Activated effector memory CD4-positive, alpha-beta T cell treated with Interleukin-2 at 50 U/mL for 16 hours (primary cell): ENCODE results near the gene CORO1C.
A peak's percentile ranks its signal among the peaks of the same experiment; 100 is the strongest.

Experiments
- DNase-seq: peaks from one replicate; pipeline ENCODE4 v3.0.0-alpha.2; 2020

Gene CORO1C

DNA sequence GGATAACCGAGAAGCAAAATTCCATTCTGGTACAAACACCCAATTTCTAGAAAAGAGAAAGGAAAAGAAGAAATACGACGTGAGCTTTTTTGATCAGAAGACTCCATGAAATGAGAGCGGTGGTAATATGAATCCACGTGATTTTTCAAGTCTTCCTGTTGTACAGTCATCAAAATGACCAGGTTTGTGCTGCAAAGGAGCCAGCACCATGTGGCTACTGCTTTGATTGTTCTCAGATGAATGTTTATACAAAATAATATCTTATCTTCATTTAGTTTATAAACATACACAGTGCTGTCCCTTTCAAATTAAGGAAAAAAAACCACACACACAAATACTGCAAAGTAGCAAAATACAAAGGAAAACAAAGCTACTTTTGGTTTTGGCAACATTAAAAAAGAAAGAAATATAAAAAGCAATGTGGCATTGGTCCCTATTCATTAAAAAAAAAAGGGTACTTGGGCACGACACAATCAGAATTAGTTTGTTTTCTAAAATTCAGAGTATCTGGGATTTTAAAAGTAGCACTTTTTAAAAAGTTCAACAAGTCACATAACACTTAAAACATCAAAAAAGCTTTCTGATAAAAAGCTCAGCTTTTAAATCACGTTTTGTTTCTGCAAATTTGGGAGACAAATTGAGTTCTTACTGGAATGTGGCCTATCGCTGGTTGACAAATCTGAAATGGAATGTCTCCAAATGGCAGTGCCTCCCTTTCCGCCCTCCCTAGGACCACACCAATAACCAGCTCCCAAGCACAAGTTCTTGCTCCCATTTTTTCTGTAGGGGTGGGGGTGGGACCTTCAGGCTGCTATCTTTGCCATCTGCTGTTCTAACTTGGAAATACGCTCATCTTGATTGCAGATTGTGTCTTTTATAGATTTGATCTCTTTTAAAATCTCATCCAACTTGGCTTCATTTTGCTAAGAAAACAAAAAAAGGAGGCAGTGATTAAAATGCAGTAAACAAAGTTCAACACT, 84.4 kb downstream of the CORO1C start:
- DNase-seq = no peak

GRCh38 chr12:108645686-108646599, 85.4 kb downstream of the CORO1C start:
- no peak for DNase-seq

GRCh38 chr12:108644811-108645120, 86.6 kb downstream of the CORO1C start:
- DNase-seq = no peak

- no peak for DNase-seq
Observed at GRCh38 chr12:108643941-108644810, 87.1 kb downstream of the CORO1C start.

GRCh38 chr12:108642899-108643654, 88.2 kb downstream of the CORO1C start:
- no peak for DNase-seq

- DNase-seq = no peak
Observed at GRCh38 chr12:108642269-108642870, 88.9 kb downstream of the CORO1C start.

DNA sequence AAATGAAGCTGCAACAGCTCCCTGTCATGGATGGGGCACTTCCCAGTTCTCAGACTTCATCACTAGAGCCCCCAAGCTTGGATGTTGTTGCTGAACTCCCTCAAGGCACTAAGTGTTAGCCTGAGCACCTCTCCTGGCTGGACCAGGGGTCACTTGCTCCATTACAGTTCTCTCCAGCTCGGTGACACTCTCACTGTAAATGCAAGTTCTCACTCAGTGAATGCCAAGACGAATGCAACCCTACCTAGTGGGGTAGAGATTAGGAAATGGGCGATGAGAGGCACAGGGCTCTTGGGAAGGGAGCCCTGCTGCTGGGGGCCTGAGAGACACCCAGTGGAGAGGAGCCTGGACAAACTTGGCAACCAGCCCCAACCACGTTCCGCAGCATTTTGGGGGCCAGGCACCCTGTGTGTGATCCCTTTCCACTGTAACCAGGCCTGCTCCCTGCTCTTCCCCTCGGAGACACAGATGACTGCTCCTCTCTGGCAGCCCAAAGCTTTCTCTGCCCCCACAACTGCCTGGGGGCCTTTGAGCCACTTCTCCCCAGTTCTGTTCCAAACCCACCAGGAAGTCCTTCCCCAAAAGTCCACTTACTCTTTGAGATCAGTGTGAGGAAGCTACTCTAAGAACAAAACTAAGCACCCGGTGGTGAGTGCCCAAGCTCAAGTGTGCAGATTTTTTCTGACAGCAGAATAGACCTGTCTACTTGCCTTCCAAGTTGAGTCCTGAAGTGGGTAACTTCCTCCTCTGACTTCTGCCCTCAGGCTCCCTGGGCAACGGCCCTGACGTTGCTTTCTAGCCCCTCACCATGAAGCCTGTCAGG, 89.7 kb downstream of the CORO1C start:
- DNase-seq = no peak

DNA sequence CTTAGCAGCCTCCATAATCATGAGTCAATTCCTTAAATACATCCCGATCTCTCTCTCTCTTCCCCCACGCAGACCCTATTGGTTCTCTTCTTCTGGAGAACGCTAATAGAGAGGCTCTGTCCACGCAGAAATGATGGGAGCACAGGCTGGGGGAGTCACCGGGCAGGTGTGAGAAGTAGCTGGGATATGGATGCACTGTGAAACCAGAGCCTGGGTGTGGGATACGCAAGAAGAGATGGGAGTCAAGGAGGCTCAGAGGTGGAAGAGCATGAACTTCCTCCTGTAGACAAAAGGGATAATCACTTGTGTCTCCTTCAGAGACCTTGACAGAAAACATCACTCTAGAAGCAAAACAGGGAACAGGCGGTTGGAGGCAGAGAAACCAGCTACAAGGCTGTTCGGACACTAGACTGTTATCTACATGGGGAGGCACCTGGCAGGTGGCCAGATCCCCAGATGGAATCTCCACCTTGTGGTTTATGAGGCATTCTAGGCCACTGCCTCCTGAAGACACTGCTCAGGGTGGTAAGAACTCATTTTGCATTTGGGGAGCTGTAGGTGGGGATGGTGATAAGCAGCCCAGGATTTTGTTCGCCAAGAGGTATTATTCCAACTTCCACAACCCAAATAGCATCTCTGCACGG, 90.4 kb downstream of the CORO1C start:
- no peak for DNase-seq

- DNase-seq = no peak
Observed at GRCh38 chr12:108638997-108639822, 92.1 kb downstream of the CORO1C start.

DNA sequence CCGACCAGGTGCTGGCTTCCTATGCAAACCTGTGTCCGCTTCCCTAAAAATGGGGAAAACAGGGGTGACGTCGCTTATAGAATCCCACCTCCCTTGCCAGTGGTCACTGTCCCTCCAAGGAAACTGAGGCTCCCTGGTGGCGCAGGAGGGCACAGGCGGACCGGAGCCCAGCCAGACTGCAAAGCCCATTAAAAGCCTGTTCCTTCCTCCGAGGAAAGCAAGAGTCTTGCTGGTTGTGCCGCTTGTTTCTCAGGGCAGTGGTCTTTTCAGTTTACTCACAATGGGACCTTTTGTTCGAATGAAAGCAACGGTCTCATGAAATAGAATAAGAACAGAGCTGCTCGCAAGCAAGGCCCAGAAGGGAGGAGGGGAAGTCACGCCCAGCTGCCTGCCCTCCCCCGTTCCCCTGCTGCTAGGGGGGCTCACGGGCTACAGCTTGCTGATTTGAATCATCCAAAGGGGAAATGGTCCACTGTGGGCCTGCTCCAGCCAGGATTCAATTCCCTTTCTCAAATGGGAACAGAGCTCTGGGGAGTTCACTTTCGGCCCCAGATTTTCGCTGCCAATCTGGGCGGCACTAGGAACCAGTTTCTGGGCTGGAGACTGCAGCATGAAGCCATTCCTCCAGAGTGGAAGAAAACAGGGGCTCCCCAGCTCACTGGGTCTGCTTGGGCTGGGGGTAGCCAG, 93.0 kb downstream of the CORO1C start:
- no peak for DNase-seq

DNA sequence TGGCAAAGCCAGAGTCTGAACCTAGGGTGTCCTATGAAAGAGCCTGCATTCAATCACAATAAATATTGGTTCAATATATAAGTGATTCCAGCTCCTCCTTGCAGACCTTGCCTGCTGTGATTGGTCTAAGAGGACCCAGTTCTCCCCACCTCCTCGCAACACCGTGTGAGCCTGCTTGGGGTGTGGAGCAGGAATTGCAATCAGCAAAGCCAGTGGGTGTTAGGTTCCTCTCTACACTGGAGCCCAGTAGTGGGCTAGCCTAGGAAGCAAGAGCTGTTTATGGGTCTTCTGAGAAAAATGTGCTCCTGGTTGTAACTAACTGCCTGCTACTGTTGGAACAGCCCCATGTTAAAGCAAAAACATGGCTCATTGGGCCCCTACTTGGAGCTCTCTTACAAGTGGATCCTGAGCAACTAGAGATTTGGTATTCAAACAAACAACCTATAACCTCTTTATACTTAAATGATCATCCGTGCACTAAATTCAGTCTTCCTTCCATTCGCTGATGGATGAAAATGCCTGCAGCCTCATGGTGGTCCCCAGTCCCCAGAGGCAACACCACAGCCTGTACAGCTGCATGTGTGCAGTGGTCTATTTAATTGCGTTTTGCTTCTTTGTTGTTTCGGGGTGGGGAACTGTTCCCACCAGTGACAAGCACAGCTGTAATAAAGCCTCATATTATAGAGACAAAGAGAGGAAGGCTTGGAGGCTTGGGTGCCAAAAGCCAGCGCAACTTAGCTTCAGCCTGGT, 93.9 kb downstream of the CORO1C start:
- no peak for DNase-seq

- DNase-seq = no peak
Observed at GRCh38 chr12:108635997-108636808, 95.1 kb downstream of the CORO1C start.

GRCh38 chr12:108635201-108635996, 95.9 kb downstream of the CORO1C start:
- DNase-seq = no peak

GRCh38 chr12:108634341-108634751, 97.0 kb downstream of the CORO1C start:
- DNase-seq = peak; percentile 59

GRCh38 chr12:108633534-108634248, 97.6 kb downstream of the CORO1C start, which contains the start of gene SELPLG:
Gene SELPLG (minus strand): TSS chr12:108633894. CDS start chr12:108624307, 9,587 bp downstream.
- DNase-seq = peak; percentile 83
